Measurements from ENCODE around the gene SLCO4A1.

- no peak for TF ChIP-seq POLR2A (IDR thresholded peaks at IDR 0.05)
- TF ChIP-seq CTCF (IDR thresholded peaks at IDR 0.05), result no peak
Measured at GRCh38 chr20:62698231-62698630, 55.9 kb downstream of the SLCO4A1 start.
